HG02840 (cell line): ENCODE data around the gene SUN1.
A peak's percentile ranks its signal among the peaks of the same experiment; 100 is the strongest.

Source experiments
- ATAC-seq: cut with Tn5 transposase; IDR thresholded peaks from one replicate; pipeline ENCODE4 v1.9.1; 2021; ENCODE audit warnings: mild to moderate bottlenecking, moderate library complexity, moderate number of reproducible peaks; ENCODE audit not compliant: unreplicated experiment, low FRiP score

SUN1 gene

GRCh38 chr7:900331-901040 is 68.2 kb downstream of the SUN1 start:
- ATAC-seq: no peak

GRCh38 chr7:901041-901387 is 68.7 kb downstream of the SUN1 start:
- ATAC-seq: no peak

GRCh38 chr7:901388-902154 is 69.3 kb downstream of the SUN1 start:
- ATAC-seq: no peak

- ATAC-seq: no peak
These were observed 70.7 kb downstream of the SUN1 start for GRCh38 chr7:902996-903395.

GRCh38 chr7:903921-904755 is 71.9 kb downstream of the SUN1 start:
- no peak for ATAC-seq

GRCh38 chr7:904847-905246 is 72.6 kb downstream of the SUN1 start:
- ATAC-seq: no peak

GRCh38 chr7:906776-907157 is 74.5 kb downstream of the SUN1 start:
- no peak for ATAC-seq

- ATAC-seq: no peak
These were observed 75.1 kb downstream of the SUN1 start for GRCh38 chr7:907158-907980.

GRCh38 chr7:908159-908581 is 75.9 kb downstream of the SUN1 start:
- ATAC-seq: no peak

- peak; percentile 56 for ATAC-seq
These were observed 76.5 kb downstream of the SUN1 start for GRCh38 chr7:908591-909357.

GRCh38 chr7:909358-910329 is 77.4 kb downstream of the SUN1 start:
- no peak for ATAC-seq

GRCh38 chr7:910441-910861 is 78.2 kb downstream of the SUN1 start:
- ATAC-seq: no peak

- ATAC-seq: no peak
These were observed 78.7 kb downstream of the SUN1 start for GRCh38 chr7:910931-911431.

- ATAC-seq: no peak
These were observed 79.7 kb downstream of the SUN1 start for GRCh38 chr7:911791-912480.

GRCh38 chr7:913736-914520 is 81.7 kb downstream of the SUN1 start:
- no peak for ATAC-seq

GRCh38 chr7:914521-915194 is 82.4 kb downstream of the SUN1 start:
- no peak for ATAC-seq
